Measurements from ENCODE around the gene GABRD.

Gene GABRD

GRCh38 chr1:2018217-2019171 lies 651 bp upstream of the GABRD start:
- DNase-seq: no peak

DNA sequence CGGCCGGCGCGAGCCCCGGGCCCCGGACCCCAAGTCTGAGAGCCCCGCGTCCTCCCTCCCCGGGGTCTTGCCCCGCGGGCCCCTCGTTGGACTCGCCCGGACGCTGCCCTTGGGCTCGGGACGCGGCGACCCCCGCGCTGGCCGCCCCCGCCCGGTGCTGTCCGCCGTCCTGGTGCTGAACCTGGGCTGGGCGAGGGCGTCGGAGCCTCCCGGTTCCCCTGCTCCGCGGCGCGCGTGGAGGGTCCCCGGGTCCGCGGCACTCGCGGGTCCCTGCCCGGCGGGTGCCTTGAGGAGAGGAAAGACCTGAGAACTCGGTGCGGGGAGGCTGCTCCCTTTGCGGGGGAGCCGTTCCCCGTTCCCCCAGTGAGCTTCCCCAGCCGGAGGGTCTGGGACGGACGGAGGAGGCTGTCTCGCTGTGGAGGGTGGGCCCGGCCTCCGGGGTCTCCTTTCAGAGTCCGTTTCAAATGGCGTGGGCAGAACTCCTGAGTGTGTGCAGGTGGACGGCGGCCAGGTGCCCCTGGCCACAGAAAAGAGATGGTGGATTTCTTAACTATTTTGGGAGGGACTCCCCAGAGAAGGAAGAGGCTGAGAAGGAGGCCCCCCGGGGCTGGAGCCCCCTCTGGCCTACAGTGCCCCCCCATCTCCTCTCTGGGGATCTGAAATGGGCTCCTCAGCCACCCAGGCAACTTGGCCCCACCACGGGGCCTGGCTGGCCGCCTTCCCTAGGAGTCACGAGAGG lies 595 bp downstream of the GABRD start:
- no peak for DNase-seq

DNA sequence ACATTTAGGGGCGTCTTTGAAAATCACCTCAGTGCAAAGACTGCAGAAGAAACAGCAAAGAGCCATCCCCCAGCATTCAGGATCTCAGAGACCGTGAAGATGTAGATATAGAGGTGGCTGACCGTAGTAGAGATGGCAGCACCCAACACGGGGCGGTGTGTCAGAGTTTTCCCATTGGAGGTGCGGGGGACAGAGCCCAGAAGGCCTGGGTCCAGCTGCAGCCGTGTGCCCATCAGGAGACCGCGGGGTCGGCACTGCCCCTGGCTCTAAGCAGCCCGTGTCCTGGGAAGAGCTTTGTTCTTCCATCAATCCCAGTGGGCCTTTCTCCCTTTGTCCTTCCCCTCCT lies 1.1 kb downstream of the GABRD start:
- no peak for DNase-seq

- no peak for DNase-seq
Observed at GRCh38 chr1:2021550-2021949, 2.4 kb downstream of the GABRD start.

- no peak for DNase-seq
Observed at GRCh38 chr1:2022063-2022770, 3.1 kb downstream of the GABRD start.

GRCh38 chr1:2023187-2023586 lies 4.0 kb downstream of the GABRD start:
- DNase-seq: no peak

GRCh38 chr1:2024451-2024850 lies 5.3 kb downstream of the GABRD start:
- no peak for DNase-seq

GRCh38 chr1:2024887-2025286 lies 5.7 kb downstream of the GABRD start:
- DNase-seq: no peak

- DNase-seq: no peak
Observed at GRCh38 chr1:2025491-2025981, 6.4 kb downstream of the GABRD start.

DNA sequence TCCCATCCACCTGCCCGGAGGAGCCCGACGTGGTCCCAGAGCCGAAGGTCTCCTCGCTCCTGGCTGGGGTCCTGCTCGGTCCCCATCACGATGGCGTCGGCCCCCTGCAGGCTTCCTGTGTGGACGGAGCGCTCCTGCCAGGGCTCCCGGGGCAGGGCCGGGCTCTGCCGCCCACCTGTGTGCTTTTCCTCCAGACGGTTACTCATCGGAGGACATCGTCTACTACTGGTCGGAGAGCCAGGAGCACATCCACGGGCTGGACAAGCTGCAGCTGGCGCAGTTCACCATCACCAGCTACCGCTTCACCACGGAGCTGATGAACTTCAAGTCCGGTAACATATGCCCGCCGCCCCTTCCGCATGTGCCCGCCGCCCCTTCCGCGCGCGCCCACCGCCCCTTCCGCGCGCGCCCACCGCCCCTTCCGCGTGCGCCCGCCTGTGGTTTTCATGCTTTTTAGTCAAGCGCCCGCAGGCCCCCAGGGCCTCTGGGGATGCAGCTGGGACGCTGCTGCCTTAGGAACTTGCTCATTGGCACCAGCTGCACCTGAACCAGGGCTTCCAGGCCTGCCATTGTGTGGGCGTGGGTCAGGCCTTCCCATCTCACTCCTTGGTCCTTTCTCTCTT lies 8.9 kb downstream of the GABRD start:
- DNase-seq: no peak

- DNase-seq: no peak
Observed at GRCh38 chr1:2028870-2029560, 9.9 kb downstream of the GABRD start.

- DNase-seq: no peak
Observed at GRCh38 chr1:2029561-2029960, 10.4 kb downstream of the GABRD start.

GRCh38 chr1:2030076-2030871 lies 11.1 kb downstream of the GABRD start:
- no peak for DNase-seq

GRCh38 chr1:2031546-2032540 lies 12.7 kb downstream of the GABRD start:
- no peak for DNase-seq

- DNase-seq: no peak
Observed at GRCh38 chr1:2032737-2033136, 13.6 kb downstream of the GABRD start.

GRCh38 chr1:2033165-2033564 lies 14.0 kb downstream of the GABRD start:
- DNase-seq: no peak

GRCh38 chr1:2036287-2036686 lies 17.1 kb downstream of the GABRD start:
- no peak for DNase-seq

- no peak for DNase-seq
Observed at GRCh38 chr1:2037314-2037979, 18.3 kb downstream of the GABRD start.

- DNase-seq: no peak
Observed at GRCh38 chr1:2038229-2038628, 19.1 kb downstream of the GABRD start.

- DNase-seq: no peak
Observed at GRCh38 chr1:2039251-2039650, 20.1 kb downstream of the GABRD start.
